ENCODE measurements around the gene SUSD3.

SUSD3 gene

DNA sequence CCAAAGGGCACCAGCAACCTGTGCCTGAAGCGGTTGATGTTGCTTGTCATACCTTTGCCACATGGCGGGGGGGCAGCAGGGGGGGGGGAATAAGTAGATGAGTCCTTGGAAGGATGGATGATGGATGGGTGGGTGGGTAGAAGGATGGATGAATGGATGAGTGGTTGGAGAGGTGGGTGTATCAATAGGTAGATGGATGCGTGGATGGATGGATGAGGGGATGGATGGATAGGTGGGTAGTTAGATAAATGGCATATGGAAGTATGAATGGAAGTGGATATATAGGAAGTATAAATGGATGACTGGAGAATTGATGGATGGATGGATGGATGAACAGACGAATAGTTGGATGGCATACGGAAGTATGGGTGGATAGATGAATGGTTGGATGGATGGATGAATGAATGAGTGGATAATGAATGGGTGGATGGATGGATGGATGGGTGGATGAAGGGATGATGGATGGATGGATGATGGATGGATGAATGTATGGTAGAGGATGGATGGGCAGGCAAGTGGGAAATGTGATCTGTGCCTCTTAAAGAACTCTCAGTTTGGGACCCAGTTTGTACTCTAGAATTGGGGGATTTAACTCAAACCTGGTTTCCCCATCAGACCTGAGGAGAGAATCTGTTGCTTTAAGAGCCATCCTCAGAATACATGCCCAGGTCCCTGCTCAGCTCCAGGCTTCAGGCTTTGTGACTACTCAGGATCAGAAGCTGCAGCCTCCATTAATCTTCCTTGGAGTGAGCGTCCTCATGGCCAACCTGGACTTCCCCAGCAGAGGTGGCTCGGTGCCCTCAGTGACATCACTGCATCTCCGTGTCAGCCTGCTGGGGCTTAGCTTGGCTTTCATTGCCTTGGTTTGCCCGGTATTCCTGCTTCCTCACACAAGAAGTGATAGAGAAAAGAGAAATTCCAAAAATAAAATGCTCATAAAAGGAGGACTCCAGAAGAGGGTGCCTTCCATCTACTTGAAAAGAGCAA is 27.6 kb upstream of the SUSD3 start:
- no peak for DNase-seq (ENCODE audit: low spot score)

DNA sequence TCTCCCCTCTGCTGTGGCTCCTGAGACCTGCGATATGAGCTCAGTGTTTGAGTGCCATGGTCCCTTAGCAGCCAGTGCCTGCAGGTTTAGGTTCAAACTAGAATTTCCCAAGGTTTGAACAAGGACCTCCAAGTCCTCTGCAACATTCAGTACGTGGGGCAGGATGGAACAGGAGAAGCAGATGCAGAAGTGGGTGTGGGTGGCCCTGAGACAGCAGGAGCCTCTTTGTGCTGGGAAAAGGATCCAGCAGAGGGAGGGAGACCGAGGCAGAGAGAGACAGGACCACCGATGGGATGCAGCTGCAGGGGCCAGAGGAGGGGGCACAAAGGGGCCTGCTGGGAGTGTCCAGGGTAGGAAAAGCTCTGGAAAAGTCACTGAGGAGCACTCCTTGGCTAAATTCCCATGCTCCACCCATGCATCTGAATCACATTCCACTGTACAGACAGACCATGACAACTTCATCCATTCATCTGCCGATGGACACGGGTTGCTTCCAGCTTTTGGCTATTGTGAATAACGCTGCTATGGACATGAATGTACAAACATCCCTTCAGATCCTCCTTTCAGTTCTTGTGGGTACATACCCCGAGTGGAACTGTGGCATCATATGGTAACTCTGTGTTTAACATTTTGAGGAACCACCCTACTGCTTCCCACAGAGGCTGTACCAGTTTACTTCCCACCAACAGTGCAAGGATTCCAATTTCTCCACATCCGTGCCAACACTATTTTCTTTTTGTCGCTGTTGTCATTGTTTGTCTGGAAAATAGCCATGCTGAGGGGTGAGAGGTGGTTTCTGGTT is 26.7 kb upstream of the SUSD3 start:
- no peak for DNase-seq (ENCODE audit: low spot score)

DNA sequence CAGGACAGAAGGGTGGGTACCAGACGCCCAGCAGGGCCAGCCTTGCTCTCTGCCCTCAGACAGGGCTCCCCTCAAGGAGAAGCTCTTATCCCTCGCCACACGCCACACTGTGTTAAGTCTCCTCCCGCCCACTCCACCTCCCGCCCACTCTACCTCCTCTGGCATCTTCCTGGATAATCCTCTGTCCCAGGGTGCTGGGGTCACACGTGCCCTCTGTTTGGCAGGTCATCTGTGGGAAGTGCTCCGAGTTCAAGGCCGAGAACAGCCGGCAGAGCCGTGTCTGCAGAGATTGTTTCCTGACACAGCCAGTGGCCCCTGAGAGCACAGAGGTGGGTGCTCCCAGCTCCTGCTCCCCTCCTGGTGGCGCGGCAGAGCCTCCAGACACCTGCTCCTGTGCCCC is 26.0 kb upstream of the SUSD3 start:
- DNase-seq (ENCODE audit: low spot score) = no peak

DNA sequence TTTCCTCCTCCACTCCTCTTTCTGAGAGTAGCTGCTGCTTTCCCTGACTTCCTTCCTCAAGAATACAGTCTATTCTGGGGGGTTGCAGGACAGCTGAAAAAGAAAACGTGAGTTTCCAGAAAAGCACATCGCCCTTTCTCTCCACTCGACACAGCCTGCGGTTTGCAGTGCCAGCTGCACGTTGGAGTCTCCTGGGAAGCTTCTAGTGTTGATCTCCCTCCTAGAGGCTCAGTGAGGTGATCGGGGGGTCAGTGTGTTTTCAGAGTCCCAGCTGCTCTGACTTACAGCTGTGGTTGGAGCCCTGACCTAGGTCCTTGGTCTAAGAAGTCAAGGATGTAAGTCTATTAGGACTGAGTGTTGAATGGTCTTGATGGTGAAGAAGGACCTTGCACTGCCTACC is 25.0 kb upstream of the SUSD3 start:
- no peak for DNase-seq (ENCODE audit: low spot score)

DNA sequence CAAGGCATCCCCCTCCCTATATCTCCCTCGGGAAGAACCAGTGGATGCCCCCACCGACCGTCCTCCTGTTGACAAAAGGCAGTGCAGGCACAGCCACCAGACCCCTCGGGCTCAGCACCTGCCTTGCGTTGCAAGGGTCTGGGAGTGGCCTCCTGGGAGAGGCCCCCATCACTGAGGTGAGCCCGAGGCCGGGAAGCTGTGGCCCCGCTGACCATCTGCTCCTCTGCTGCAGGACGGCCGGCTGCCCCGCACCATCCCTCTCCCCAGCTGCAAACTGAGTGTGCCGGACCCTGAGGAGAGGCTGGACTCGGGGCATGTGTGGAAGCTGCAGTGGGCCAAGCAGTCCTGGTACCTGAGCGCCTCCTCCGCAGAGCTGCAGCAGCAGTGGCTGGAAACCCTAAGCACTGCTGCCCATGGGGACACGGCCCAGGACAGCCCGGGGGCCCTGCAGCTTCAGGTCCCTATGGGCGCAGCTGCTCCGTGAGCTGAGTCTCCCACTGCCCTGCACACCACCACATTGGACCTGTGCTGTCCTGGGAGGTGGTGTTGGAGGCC is 23.3 kb upstream of the SUSD3 start:
- DNase-seq (ENCODE audit: low spot score) = no peak

DNA sequence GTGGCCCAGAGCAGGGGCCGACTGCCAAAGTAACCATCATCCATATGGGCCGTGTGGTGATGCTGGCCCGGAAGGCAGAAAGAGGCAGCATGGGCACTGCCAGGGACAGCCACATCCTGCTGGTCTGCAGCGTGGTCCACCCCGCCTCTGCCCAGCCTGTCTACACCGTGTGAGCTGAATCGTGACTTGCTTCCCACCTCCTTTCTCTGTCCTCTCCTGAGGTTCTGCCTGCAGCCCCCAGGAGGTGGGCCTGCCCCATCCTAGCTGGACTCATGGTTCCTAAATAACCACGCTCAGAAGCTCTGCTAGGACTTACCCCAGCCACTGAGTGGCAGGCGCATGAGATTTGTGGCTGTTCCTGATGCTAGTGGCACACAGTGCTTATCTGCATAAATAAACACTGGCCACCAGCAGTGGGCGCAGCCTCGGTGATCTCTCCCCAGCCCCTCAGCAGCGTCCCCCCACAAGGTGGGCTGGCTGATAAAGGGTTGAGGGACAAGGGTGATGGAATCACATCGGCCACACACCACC is 22.6 kb upstream of the SUSD3 start:
- DNase-seq (ENCODE audit: low spot score) = no peak

DNA sequence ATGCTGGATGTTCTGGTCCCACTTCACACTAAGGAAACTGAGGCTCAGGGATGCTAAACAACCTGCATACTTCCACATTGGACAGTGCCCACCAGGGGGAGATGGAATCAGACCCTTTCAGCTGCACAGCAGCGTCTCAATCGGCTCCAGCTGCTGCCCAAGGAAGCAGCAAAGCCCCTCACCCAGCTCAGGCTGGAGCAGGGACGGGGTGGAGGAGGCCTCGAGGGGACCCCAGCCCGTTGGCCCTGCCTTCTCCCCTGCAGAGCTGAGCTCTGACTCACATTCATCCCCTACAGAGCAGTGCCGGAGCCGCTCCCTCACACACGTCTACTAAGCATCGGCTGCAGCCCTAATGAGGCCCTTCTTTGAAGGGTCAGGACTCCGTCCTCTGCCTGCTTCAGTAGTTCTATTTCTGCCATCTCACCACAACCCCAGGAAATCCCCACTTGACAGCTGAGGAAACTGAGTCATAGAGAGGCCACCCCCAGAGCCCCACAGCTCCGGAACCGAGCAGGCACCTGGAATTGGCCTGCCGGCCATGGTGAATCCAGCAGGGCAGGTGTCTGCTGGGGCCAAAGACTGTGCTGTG is 21.5 kb upstream of the SUSD3 start:
- DNase-seq (ENCODE audit: low spot score) = no peak

DNA sequence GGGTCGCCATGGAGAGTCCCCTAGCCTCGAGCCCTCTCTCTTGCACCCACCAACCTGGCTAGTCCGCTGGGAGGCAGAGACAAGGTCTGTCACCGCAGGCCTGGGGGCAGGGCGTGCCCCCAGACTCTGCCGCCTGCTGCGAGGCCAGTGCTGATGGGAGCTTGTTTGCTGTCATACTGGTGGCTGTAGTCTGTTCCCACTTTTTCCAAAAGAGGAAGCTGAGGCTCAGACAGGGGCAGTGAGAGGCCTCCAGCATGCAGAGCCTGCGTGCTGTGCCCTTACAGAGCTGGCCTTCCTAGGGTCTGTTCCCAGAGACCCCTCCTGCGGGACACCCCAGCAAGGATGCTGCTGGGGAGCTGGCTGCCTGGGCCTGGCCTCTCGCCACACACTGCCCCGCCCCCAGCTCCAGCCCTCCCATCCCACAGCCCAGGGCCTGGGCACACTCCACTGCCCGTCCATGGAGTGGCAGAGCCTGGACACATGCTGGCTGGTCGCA is 21.0 kb upstream of the SUSD3 start:
- no peak for DNase-seq (ENCODE audit: low spot score)

DNA sequence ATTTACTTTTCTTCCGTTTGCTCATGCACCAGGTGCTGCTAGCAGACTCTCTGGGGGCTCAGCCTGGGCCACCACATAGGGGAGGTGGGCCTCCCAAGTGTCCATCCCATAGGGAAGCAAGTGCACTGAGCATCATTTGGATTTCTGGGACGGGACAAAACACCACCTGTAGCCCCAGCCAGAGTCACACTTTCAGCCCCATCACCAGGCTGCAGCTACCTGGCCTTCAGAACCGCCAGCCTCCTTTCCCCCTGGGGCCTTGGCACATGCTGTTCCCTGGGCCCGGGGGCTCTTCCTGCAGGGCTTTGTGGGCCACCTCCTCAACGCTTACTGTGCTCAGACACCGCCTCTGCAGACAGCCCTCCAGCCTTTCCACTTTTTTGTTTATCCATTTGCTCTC is 19.6 kb upstream of the SUSD3 start:
- DNase-seq (ENCODE audit: low spot score) = no peak

DNA sequence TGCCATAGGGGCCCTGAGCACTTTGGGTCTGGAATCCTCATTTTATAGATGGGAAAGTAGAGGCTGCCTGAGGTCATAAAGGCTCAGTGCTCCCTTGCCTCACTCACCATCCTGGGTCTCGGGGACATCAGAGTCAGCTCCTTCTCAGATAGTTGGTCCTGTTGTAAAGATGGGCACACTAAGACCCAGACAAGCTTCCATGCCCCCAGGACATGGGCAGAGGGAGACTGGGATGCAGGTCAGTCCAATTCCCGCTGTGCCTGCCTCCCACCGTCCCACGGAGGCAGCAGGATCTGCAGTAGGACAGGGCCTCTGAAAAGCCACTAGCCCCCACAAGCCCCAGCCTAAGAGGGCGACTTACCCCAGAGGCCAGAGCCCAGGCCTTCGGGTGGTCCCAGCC is 19.0 kb upstream of the SUSD3 start:
- DNase-seq (ENCODE audit: low spot score) = no peak

DNA sequence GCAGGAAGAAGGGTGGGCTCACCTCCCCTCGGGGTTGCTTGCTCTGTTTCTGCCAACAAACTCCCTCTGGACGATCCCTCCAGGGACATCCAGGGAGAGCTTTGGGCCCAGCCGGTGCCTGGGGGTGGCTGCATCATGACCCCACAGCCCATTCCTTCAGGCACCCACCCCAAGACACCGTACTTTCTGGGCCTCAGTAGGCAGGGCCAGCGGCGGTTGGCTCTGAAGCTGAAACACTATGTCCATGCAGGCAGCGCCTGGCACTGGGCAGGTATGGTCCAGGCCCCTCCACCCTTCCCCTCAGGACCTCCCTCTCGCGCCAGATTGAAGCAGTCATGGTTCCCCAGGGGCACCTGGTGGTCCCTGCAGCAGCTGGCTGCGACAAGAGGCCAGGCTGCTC is 18.5 kb upstream of the SUSD3 start:
- DNase-seq (ENCODE audit: low spot score) = no peak

DNA sequence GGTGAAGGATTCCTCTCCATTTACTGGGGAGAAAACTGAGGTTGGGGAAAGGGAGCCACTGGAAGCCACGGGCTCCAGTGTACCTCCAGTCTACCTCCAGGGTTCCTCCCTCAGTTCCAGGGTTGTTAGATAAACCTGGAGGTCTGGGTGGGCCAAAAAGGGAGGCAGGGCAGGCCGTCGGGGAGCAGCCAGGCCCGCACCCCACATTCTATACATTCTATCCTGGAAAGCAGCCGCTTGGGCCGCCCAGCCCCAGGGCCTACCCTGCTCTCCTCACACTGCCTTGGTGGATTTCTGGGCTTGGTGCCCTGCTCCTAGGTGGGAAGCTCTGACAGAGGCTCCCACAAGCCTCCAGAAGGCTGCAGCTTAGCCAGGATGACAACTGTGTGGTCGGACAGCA is 18.1 kb upstream of the SUSD3 start:
- DNase-seq (ENCODE audit: low spot score) = no peak

DNA sequence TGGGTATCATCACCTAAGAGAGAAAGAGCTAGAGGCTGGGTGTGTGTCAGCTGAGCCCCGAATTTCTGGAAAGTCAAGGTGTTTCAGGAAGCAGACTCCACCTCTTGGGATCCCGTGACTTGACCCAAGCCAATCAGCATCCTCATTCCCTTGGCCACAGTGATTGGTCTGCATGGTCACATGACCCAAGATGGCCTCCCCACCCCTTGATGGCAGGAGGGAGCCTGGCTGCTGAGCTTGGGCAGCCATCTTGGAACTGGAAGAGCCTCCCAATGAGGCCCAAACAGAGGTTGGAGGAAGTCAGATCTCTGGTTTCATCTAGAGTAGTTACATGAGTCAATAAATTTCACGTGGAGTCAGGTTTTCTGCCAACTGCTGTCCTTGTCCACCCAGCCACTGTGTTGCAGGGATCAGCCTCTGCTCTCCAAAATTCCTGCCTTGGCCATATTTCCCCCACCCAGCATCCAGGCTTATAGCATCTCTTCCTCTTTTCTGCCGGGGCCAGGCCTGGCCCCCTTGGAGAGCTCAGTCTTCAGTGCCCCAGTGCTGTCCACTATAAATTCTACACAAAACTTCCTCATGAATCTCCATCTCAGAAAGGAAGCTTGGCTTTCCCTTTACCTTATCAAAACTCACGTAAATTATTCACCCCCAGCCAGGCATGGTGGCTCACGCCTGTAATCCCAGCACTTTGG is 17.2 kb upstream of the SUSD3 start:
- DNase-seq (ENCODE audit: low spot score) = no peak

DNA sequence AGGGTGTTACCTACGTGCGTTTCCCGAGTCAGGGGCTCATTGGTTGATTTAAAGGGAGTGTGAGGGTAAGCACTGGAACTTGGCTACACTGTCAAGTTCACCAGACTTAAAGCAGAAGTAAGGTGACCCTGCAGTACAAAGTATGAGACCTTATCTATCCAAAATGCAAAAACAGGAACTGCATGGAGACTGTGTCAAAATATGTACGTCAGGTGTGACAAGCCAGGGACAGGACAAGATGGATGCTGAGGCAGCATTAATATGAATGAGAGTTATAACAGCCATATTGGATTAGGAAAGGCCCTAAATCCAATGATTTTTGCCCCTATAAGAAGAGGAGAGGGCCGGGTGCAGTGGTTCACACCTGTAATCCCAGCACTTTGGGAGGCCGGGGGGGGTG is 15.4 kb upstream of the SUSD3 start:
- no peak for DNase-seq (ENCODE audit: low spot score)

DNA sequence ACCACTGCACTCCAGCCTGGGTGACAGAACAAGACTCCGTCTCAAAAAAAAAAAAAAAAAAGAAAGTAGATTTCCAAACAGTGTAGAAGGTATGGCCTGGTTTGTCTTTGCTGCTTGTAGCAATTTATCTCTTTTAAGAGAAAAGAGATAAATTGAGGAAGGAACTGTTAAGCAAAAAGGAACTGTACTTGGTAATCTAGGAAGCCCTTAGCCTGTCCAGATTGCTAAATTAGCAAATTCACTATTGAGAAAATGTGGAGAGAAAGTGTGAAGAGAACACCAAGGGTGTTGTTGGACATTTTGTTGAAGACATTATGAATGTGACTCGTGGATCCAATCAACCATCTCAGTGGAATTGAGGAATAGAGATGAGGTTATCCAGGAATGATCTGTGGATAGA is 13.0 kb upstream of the SUSD3 start:
- no peak for DNase-seq (ENCODE audit: low spot score)

DNA sequence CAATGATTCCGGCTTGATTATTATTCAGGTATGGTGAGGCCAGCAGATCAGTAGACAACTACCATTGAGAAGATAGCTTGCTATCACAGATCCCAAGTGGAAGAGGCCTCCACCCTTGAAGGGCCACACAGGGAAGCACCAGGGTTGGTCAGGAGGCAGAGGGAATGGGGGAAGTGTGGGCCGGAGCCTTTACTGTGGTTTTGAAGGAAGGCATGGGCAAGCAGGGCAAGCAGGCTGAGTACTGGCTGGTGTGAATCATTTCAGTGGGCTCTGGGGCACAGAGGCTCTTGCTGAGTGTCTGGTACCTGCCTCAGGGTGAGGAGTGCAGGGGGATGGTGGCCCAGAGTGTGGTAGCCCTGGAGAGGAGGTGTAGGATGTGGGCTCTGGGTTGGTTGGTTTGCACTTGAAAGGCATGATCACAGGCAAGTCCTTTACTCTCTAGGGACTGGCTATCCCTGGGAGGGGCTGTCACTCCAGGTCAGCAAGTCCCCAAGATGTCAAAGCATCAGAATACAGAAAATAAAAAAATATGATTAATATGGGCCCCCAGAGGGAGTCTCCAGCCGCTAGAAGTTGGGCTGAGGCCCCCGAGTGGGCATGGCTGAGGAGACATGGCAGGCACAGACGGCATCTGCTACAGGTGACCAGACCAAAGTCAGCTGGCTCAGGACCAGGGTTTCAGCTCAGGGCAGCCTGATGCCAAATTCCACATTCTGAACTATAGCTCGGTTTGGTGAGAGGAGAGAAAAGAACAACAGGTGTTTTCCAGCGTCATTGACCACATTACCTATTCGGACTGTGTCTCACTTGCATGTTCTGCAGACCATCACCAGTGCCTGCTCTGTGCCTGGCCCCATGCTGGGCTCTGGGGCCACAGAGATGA is 9.7 kb upstream of the SUSD3 start:
- no peak for DNase-seq (ENCODE audit: low spot score)

DNA sequence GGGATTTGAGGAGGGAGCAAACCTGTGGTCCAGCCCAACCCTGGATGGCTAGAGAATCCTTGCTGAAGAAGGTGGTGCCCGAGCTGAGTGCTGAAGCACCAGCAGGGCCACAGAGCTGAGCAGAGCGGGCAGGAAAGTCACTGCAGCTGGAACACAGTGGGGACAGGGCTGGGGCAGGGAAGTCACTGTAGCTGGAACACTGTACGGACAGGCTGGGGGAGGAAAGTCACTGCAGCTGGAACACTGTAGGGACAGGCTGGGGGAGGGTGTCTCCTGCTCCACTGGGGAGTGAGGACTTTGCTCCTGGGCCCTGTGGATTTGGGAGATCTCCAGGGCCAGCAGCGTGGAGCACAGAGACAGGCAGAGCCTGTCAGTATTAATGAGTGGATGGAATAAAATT is 9.0 kb upstream of the SUSD3 start:
- no peak for DNase-seq (ENCODE audit: low spot score)

DNA sequence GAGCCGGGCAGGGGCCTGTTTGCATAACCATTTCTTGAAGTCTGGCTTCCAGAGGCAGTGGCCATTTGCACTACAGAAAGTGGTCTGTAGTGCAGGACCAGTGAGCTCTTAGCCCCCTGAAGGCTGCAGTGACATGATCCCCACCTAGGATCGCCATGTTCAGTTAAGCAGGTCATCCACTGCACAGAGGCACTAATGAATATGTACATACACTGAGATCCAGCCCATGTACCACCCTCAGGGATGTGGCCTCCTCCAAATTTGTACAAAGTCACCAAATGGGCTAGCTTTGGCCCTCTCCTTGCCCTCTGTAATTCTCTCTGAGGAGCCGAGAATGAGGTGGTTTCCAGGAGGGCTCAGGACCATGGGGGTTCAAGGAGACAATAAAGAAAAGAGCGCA is 8.3 kb upstream of the SUSD3 start:
- no peak for DNase-seq (ENCODE audit: low spot score)

DNA sequence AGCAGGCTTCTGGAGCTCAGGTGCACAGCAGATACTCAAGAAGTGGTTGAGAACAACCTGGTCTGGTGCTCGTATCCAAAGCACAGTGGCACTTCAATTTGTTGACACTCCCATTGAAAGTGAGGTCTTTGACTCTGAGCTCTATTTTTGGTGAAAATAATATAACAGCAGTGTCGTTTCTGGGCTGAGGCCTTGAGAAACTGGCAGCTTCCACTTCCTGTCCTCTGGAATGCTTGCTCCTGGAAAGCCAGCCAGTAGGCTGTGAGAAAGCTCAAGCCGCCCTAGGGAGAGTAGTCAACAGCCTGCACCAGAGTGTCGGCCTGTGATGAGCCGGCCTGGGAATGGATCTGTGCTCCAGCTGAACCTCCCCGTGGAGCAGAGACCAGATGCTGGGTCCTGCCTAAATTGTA is 6.8 kb upstream of the SUSD3 start:
- DNase-seq (ENCODE audit: low spot score) = no peak

DNA sequence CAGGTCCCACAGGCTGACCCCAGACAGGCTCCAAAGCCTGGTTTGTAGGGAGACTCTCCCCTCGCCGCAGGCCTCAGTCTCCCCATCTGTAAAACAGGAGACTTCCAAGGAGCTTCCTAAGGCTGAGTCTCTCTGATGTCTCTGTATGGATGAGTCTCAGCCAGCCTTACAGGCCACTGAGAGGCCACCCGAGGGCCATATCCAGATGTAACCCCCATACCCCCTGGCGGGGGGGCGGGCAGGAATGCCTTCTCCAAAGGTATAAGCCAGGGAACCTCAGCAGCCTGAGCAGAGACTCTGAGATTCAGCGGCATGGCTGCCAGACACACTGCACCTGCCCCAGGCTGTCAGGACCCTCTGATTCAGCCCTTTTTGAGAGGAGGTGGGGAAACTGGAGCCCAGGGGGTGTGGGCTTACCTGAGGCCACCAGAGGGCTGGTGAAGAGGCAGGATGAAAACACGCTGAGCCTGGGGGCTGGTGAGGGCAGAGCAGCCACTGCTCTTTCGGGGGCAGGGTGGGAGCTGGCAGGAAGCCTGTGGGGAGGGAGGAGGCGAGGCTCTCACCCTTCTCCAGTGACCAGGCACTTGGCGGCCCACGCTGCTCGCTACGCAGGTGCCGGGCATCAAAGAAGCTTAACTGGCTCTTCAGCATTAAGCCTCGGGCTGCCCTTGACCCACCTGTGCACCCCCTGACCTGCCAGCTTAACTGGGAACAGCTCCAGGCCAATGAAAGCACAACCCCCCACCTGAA is 5.5 kb upstream of the SUSD3 start:
- no peak for DNase-seq (ENCODE audit: low spot score)
